Neural cell (in vitro differentiated cells): ENCODE results near the gene ZCRB1. TPM values are rescaled to one million over a fixed set of nuclear protein-coding genes. Genes with fewer than 3 reads are reported as not detected.

ENCODE experiments used
- H2AFZ ChIP-seq: fragments of 200-600, 300-800 bp; sonication (generic), shearing (Covaris generic); 2 replicates; pipeline ENCODE4 v1.6.0; 2014; ENCODE audit warnings: low read depth, mild to moderate bottlenecking, antibody characterized with exemption, low read length, moderate library complexity
- H3F3A ChIP-seq: fragments of 200-600 bp; shearing (Covaris generic); 2 replicates; pipeline ENCODE4 v1.6.1; 2016; ENCODE audit warnings: mild to moderate bottlenecking, moderate library complexity, mixed read lengths, antibody characterized with exemption, low read length; ENCODE audit not compliant: insufficient read depth, poor library complexity, severe bottlenecking
- H3K27ac ChIP-seq: fragments of 200-600, 300-800 bp; sonication (generic), shearing (Covaris generic); 2 replicates; pipeline ENCODE4 v1.5.1; 2014; ENCODE audit warnings: mild to moderate bottlenecking, low read length, moderate library complexity
- H3K27me3 ChIP-seq: fragments of 300-800, 200-600 bp; sonication (generic), shearing (Covaris generic); 2 replicates; pipeline ENCODE4 v1.6.0; 2014; ENCODE audit warnings: mild to moderate bottlenecking, low read depth, low read length, moderate library complexity; ENCODE audit not compliant: insufficient read depth
- H3K36me3 ChIP-seq: fragments of 300-800, 200-600 bp; sonication (generic), shearing (Covaris generic); 2 replicates; pipeline ENCODE4 v1.5.1; 2014; ENCODE audit warnings: mild to moderate bottlenecking, antibody characterized with exemption, low read length, moderate library complexity; ENCODE audit not compliant: insufficient read depth
- H3K4me2 ChIP-seq: fragments of 300-800, 200-600 bp; sonication (generic), shearing (Covaris generic); 2 replicates; pipeline ENCODE4 v1.6.0; 2014; ENCODE audit warnings: mild to moderate bottlenecking, low read length
- H3K4me3 ChIP-seq: fragments of 300-800, 200-600 bp; sonication (generic), shearing (Covaris generic); 2 replicates; pipeline ENCODE4 v1.5.1; 2014; ENCODE audit warnings: mild to moderate bottlenecking, low read length, moderate library complexity
- H3K79me2 ChIP-seq: fragments of 200-600 bp; shearing (Covaris generic); replicated peaks from 2 replicates; pipeline ENCODE4 v1.6.0; 2014; ENCODE audit warnings: mild to moderate bottlenecking, low read length, moderate library complexity; ENCODE audit not compliant: insufficient read depth
- H3K9ac ChIP-seq: fragments of 300-800, 200-600 bp; sonication (generic), shearing (Covaris generic); 2 replicates; pipeline ENCODE4 v1.6.1; 2016; ENCODE audit warnings: mild to moderate bottlenecking, low read length, mixed read lengths
- H3K9me2 ChIP-seq: fragments of 200-600 bp; shearing (Covaris generic); 2 replicates; pipeline ENCODE4 v1.6.1; 2016; ENCODE audit warnings: mild to moderate bottlenecking, low read length, mixed read lengths; ENCODE audit not compliant: insufficient read depth
- H3K9me3 ChIP-seq: fragments of 200-600, 300-800 bp; sonication (generic), shearing (Covaris generic); 2 replicates; pipeline ENCODE4 v1.6.1; 2016; ENCODE audit warnings: mild to moderate bottlenecking, mixed run types, low read length, moderate library complexity, mixed read lengths
- H4K20me1 ChIP-seq: fragments of 200-600 bp; shearing (Covaris generic); 2 replicates; pipeline ENCODE4 v1.6.1; 2016; ENCODE audit warnings: mild to moderate bottlenecking, mixed run types; ENCODE audit not compliant: insufficient read depth
- CTCF ChIP-seq: fragments of 450-650 bp; IDR thresholded peaks from 2 replicates; pipeline ENCODE4 v1.5.1; 2014; ENCODE audit warnings: antibody characterized with exemption, mild to moderate bottlenecking, moderate library complexity; ENCODE audit not compliant: poor library complexity, severe bottlenecking
- EP300 ChIP-seq: fragments of 450-650 bp; conservative IDR thresholded peaks from 2 replicates; pipeline ENCODE4 v1.6.1; 2014; ENCODE audit warnings: antibody characterized with exemption, mild to moderate bottlenecking, moderate library complexity; ENCODE audit not compliant: poor library complexity, severe bottlenecking
- EZH2 ChIP-seq: fragments of 200-600, 300-800 bp; shearing (Covaris generic), sonication (generic); IDR thresholded peaks from 2 replicates; pipeline ENCODE4 v1.6.1; 2014; ENCODE audit warnings: antibody characterized with exemption, low read length, borderline replicate concordance, mild to moderate bottlenecking; ENCODE audit not compliant: insufficient read depth, poor library complexity, severe bottlenecking
- MXI1 ChIP-seq: fragments of 450-650 bp; conservative IDR thresholded peaks from 2 replicates; pipeline ENCODE4 v1.6.1; 2014; ENCODE audit warnings: antibody characterized with exemption, mild to moderate bottlenecking; ENCODE audit not compliant: poor library complexity, severe bottlenecking
- POLR2AphosphoS5 ChIP-seq: IDR thresholded peaks from 2 replicates; pipeline ENCODE4 v1.6.1; 2012
- RAD21 ChIP-seq: fragments of 450-650 bp; conservative IDR thresholded peaks from 2 replicates; pipeline ENCODE4 v1.6.1; 2014; ENCODE audit warnings: antibody characterized with exemption, mild to moderate bottlenecking, moderate library complexity
- REST ChIP-seq: IDR thresholded peaks from 2 replicates; pipeline ENCODE4 v1.6.1; 2012; ENCODE audit warnings: borderline replicate concordance
- SMC3 ChIP-seq: fragments of 450-650 bp; conservative IDR thresholded peaks from 2 replicates; pipeline ENCODE4 v1.6.1; 2014; ENCODE audit warnings: antibody characterized with exemption, mild to moderate bottlenecking, moderate library complexity; ENCODE audit not compliant: poor library complexity
- TAF1 ChIP-seq: IDR thresholded peaks from 2 replicates; pipeline ENCODE4 v1.6.1; 2012; ENCODE audit warnings: low read depth
- polyA plus RNA-seq: library from polyadenylated mRNA; depleted of rRNA; stranded (reverse); fragments of >200 nt; gene quantifications from 2 replicates; pipeline ENCODE4 v1.2.3, GENCODE V29; 2014

Gene ZCRB1
- polyA plus RNA-seq, 1 donor from 2014 or later, result 83.9 TPM

DNA sequence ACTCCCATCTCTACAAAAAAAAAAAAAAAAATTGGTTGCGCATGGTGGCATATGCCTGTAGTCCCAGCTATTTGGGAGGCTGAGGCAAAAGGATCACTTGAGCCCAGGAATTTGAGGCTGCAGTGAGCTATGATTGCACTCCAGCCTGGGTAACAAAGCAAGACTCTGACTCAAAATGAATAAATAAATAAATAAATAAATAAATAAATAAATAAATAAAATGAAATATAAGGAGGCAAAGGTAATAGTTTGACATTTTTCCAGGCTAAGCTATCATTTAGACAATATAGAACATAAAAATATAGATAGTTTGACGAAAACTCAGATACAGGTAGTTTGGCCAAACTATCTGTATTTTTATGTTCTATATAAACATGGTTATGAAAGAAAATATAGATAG, 40.5 kb downstream of the ZCRB1 start:
- Histone ChIP-seq H3K27ac (no peak overlapping the region), H3K27me3 (no peaks in the 10 kb centered on the region), H3K4me3 (no peak overlapping the region), H3F3A (no peaks in the 10 kb centered on the region), H3K9me3 (no peaks in the 10 kb centered on the region), H3K9me2 (no peaks in the 10 kb centered on the region), H3K9ac (no peak overlapping the region), H2AFZ (no peak overlapping the region), H3K36me3 (no peaks in the 10 kb centered on the region), H4K20me1 (no peaks in the 10 kb centered on the region), H3K4me2 (no peak overlapping the region), H3K79me2 (no peaks in the 10 kb centered on the region)
- TF ChIP-seq RAD21 (no peak), TAF1 (no peak), POLR2AphosphoS5 (no peak), EZH2 (no peak), MXI1 (no peak), SMC3 (no peak), EP300 (no peak), REST (no peak), CTCF (no peak)

DNA sequence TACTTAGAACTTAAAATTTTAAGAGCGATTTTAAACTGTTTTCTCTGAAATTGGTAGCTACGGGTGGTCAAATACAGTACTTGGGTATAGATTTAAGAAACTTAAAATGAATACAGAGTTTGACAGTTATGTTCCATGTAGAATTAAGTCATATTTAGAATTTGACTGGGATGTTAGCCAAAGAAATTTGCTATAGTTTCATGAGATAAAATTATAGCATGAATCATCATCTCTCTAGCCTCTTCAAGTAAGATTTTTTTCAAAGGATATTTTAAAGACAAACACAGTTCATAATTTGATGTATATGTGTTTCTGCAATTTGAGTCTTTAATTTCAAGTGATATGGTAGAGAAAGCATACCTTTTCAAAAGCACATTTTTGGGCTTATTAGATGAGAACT, 41.0 kb downstream of the ZCRB1 start:
- Histone ChIP-seq H3K27ac (no peak overlapping the region), H3K9me3 (no peaks in the 10 kb centered on the region), H3K27me3 (no peaks in the 10 kb centered on the region), H3K4me2 (no peak overlapping the region), H3K4me3 (no peak overlapping the region), H2AFZ (no peak overlapping the region), H3K9me2 (no peaks in the 10 kb centered on the region), H3F3A (no peaks in the 10 kb centered on the region), H3K36me3 (no peaks in the 10 kb centered on the region), H3K79me2 (no peaks in the 10 kb centered on the region), H4K20me1 (no peaks in the 10 kb centered on the region), H3K9ac (no peak overlapping the region)
- TF ChIP-seq RAD21, result no peak
- no peak for TF ChIP-seq MXI1
- no peak for TF ChIP-seq SMC3
- no peak for TF ChIP-seq TAF1
- TF ChIP-seq CTCF, result no peak
- no peak for TF ChIP-seq REST
